Stimulated activated CD8-positive, alpha-beta memory T cell treated with anti-CD3 and anti-CD28 coated beads, Interleukin-12 subunit alpha, Interleukin-12 subunit beta, amount 100 ng/mL, for 1 hour (primary cell): ENCODE data around the gene FOXA3.
"Not testable (repeated sequence)": the region's sequence is repeated elsewhere in the genome, so short reads cannot be mapped to it uniquely, and the experiment has no call there.

Source experiments
- DNase-seq: peaks from one replicate; pipeline ENCODE4 v3.0.0-alpha.2; 2020; ENCODE audit warnings: low read depth

Gene FOXA3

GRCh38 chr19:45895519-45895972, 31.4 kb downstream of the FOXA3 start:
- no peak for DNase-seq

GRCh38 chr19:45895983-45896599, 32.0 kb downstream of the FOXA3 start:
- not testable (repeated sequence) for DNase-seq

- no peak for DNase-seq
Observed at GRCh38 chr19:45897261-45897812, 33.2 kb downstream of the FOXA3 start.

DNA sequence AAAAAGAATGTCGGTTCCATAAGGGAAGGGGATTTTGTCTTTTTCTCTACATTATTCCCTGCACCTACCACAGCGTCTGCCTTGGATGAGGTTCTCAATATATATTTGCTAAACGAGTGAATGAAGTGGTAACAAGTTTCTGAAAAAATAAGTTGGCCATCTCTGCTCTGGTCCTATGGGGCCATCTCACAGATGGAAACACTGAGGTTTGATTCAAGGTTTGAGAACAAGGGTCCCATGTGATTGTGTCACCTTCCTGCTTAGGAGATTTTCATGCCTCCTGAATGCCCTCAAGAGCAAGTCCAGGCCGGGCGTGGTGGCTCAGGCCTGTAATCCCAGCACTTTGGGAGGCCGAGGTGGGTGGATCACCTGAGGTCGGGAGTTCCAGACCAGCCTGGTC, 35.1 kb downstream of the FOXA3 start:
- DNase-seq, result no peak

- no peak for DNase-seq
Observed at GRCh38 chr19:45899919-45900589, 35.9 kb downstream of the FOXA3 start.

GRCh38 chr19:45900738-45901431, 36.8 kb downstream of the FOXA3 start:
- DNase-seq, result no peak

DNA sequence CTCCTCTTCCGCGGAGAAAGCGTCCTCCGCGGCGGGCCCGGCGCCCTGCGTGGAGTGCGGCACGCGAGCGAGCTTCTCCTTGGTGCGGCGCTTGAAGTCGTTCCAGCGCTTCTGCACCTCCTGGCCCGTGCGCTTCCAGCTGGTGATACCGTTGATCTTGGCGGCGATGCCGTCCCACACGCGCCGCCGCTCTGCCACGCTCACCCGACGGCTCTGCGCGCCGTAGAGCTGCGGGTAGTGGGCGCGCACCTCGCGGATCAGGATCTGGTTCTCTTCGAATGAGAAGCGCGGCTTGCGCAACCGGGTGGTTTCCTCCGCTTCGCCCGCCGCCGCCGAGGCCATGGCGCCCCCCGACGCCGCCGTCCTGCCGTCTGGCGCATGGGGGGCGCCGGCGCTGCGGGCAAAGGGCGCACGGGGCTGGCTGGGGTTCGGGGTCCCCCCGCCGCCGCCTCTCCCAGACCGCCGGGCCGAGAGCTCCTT, 37.3 kb downstream of the FOXA3 start:
- DNase-seq, result no peak

- DNase-seq, result no peak
Observed at GRCh38 chr19:45901912-45902650, 38.0 kb downstream of the FOXA3 start, which contains the start of gene MYPOP. Gene MYPOP (minus strand): TSS chr19:45902613. CDS start chr19:45901773, 840 bp downstream.

- peak; percentile 99 for DNase-seq
Observed at GRCh38 chr19:45902651-45903625, 38.8 kb downstream of the FOXA3 start.

DNA sequence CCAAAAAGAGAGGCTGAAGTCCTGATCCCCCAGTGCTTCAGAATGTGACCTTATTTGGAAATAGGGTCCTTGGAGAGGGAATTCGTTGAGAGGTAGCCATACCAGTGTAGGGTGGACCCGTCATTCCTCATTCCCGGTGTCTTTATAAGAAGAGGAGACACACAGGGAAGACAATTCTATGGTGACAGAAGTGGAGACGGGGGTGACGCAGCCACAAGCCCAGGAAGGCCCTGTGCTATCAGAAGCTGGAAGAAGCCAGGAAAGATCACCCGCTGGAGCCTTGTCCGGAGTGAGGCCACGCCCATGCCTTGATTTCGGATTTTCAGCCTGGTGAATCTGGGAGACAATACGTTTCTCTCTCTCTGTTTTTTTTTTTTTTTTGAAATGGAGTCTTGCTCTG, 40.9 kb downstream of the FOXA3 start:
- DNase-seq, result no peak

- DNase-seq, result no peak
Observed at GRCh38 chr19:45906221-45906620, 42.1 kb downstream of the FOXA3 start.

DNA sequence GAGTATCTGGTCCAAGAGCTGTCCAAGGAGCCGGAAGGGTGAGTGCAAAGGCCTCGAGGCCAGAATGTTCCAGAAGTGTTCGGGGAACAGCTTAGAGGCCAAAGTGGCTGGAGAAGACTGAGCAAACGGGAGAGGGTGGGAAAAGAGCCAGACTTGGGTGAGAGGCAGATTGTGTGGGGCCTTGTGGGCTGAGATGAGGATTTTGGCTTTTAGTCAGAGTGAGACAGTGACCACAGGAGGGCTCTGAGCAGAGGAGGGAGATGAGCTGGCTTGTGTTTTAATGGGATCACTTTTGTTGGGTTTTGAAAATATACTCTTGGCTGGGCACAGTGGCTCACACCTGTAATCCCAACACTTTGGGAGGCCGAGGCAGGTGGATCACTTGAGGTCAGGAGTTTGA, 44.8 kb downstream of the FOXA3 start:
- DNase-seq, result no peak

GRCh38 chr19:45911291-45911690, 47.2 kb downstream of the FOXA3 start:
- DNase-seq, result no peak

DNA sequence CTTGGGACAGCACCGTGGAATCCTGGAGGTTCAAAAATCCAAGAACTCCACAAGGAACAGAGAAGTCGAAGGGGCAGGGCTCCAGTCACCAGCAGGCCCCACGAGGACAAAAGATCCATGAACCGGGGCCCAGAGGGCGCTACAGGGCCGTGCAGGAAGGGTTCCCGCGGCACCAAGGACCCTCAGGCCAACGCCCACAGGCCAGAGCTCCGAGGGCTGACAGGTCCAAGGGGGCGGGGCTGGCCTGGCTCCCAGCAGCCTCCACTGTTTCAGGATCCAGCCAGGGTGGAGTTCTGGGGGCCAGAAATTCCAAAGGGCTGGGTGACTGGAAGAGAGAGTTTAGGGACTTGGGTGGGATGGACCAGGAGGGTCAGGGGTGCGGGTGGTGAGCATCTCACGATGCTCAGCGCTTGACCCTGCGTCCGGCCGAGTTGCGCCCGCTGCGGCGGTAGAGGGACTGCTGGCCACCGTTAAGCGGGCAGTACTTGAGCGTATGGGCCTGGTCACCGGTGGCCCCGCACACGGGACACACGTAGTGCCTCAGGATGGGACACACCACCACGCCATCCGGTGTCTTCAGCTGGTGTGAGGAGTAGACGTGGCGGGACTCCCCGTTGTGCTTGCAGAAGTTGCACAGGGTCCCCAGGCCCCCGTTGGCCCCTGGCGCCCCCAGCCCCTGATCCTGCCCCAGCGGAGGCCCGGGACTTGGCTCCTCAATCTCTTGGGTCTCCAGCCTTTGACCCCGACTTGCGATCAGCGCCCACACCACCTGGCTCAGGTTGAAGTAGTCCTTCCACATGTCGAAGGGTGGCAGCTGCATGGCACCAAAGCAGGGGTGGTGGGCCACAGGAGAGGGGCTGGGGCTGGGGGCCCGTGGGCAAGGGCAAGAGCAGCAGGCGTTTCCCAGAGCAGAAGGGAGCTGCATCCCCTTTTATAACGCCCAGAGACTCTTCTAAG, 50.0 kb downstream of the FOXA3 start, which contains the start of gene NANOS2:
NANOS2 (minus strand) TSS at position 905 of the 957 bp plus-strand sequence; CDS start at position 820, 85 bp downstream.
- DNase-seq, result no peak

- no peak for DNase-seq
Observed at GRCh38 chr19:45917421-45918091, 53.4 kb downstream of the FOXA3 start.

- DNase-seq, result no peak
Observed at GRCh38 chr19:45918721-45919120, 54.6 kb downstream of the FOXA3 start.

- DNase-seq, result no peak
Observed at GRCh38 chr19:45919678-45920077, 55.6 kb downstream of the FOXA3 start.

DNA sequence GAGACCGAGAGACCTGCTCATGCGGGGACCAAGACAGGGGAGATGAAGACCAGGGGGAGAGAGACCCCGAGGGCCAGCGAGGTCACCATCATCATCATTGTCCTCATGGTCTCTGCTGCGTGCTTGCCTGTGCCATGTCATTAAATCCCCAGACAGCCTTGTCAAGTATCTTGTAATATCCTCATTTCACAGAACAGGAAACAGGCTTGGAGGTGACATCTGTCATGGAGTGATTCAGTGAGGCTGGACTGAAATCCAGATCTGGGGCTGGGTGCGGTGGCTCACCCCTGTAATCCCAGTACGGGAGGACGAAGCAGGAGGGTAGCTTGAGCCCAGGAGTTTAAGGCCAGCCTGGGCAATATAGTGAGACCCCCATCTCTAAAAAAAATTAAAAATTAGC, 56.3 kb downstream of the FOXA3 start:
- no peak for DNase-seq

GRCh38 chr19:45922281-45922680, 58.2 kb downstream of the FOXA3 start:
- no peak for DNase-seq
